Suprapubic skin (tissue), 4 donors: ENCODE results near the gene SPEG. TPM values are rescaled to one million over a fixed set of nuclear protein-coding genes. Genes with fewer than 3 reads are reported as not detected.

Experiments used
- DNase-seq, 2 donors: peaks; one replicate each; pipeline ENCODE4 v3.0.0-alpha.2; 2019; ENCODE audit warnings: low spot score in 2 of 2
- H3K27ac ChIP-seq: fragments of 200-600 bp; sonication (generic); one replicate; pipeline ENCODE4 v1.5.1; 2019
- H3K27me3 ChIP-seq: fragments of 200-600 bp; sonication (generic); one replicate; pipeline ENCODE4 v1.5.1; 2019
- H3K36me3 ChIP-seq: fragments of 200-600 bp; sonication (generic); one replicate; pipeline ENCODE4 v1.5.1; 2019
- H3K4me1 ChIP-seq: fragments of 200-600 bp; sonication (generic); one replicate; pipeline ENCODE4 v1.5.1; 2019
- H3K4me3 ChIP-seq: fragments of 200-600 bp; sonication (generic); one replicate; pipeline ENCODE4 v1.5.1; 2019; ENCODE audit warnings: mild to moderate bottlenecking
- H3K9me3 ChIP-seq: fragments of 200-600 bp; sonication (generic); one replicate; pipeline ENCODE4 v1.5.1; 2019
- EP300 ChIP-seq: sonication (generic); formaldehyde crosslinking; IDR thresholded peaks from one replicate; pipeline ENCODE4 v1.6.1; 2017; ENCODE audit warnings: antibody characterized with exemption
- POLR2A ChIP-seq, 2 donors: fragments of 450-650 bp; IDR thresholded peaks; one replicate each; pipeline ENCODE4 v1.6.1; 2017; ENCODE audit warnings: antibody characterized with exemption in 2 of 2, mild to moderate bottlenecking in 2 of 2, moderate library complexity in 2 of 2
- POLR2AphosphoS5 ChIP-seq, 3 donors: sonication (generic); formaldehyde crosslinking; IDR thresholded peaks; one replicate each; pipeline ENCODE4 v1.6.1; 2017; ENCODE audit warnings: antibody characterized with exemption in 3 of 3
- WGBS: methylation state at CpG from one replicate; pipeline ENCODE4 v1.1.5; 2018; 5-methylcytosine and 5-hydroxymethylcytosine counted together
- total RNA-seq, 4 donors: library from RNA; depleted of rRNA; stranded (reverse); fragments of >200 nt; gene quantifications; one replicate each; pipeline ENCODE4 v1.1.0, GENCODE V29; 2016
- TF ChIP-seq, protein P1 (sequence below), 2 donors: fragments of 200-600 bp in 1 of 2; fragments of 450-650 bp in 1 of 2; sonication (generic) in 1 of 2; IDR thresholded peaks; one replicate each; pipeline ENCODE4 v1.5.1; 2016 to 2019; ENCODE audit warnings: antibody characterized with exemption in 2 of 2, mild to moderate bottlenecking in 1 of 2, moderate library complexity in 1 of 2

SPEG gene
- total RNA-seq, 4 donors from 2014 or later: 6.5 to 17.2 (median 6.7) TPM

DNA sequence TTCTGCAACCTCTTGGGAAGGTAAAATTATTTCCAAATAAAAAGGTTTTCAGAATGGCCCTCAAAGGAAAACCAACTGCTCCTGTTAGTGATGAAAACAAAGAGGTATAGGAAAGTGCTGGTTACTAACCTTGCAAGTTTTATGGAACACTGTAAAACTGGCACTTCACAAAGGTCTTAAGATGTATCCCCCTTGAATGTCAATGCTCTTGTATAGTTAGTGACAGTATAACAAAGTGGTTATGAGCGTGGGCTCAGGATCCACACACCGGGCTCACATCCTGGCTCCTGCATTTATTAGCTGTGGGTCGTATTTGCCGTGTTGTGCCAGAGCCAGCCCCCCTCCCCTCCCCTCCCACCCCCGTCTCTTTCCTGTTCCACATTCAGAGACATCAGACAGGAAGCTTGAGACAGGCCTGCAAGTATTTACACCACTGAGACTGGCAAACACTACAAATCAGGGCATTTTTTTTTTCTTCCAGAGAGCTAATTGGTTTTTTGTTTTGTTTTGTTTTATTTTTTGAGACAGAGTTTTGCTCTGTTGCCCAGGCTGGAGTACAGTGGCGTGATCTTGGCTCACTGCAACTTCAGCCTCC lies 37.7 kb upstream of the SPEG start:
- TF ChIP-seq, protein P1, sequence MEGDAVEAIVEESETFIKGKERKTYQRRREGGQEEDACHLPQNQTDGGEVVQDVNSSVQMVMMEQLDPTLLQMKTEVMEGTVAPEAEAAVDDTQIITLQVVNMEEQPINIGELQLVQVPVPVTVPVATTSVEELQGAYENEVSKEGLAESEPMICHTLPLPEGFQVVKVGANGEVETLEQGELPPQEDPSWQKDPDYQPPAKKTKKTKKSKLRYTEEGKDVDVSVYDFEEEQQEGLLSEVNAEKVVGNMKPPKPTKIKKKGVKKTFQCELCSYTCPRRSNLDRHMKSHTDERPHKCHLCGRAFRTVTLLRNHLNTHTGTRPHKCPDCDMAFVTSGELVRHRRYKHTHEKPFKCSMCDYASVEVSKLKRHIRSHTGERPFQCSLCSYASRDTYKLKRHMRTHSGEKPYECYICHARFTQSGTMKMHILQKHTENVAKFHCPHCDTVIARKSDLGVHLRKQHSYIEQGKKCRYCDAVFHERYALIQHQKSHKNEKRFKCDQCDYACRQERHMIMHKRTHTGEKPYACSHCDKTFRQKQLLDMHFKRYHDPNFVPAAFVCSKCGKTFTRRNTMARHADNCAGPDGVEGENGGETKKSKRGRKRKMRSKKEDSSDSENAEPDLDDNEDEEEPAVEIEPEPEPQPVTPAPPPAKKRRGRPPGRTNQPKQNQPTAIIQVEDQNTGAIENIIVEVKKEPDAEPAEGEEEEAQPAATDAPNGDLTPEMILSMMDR (IDR thresholded peaks at IDR 0.05): no peak
- TF ChIP-seq POLR2AphosphoS5 (IDR thresholded peaks at IDR 0.05): no peak
- TF ChIP-seq EP300: no peak
- TF ChIP-seq POLR2A (IDR thresholded peaks at IDR 0.05): no peak
- DNase-seq: peak in 1 of 2 donors; percentile 26
- Histone ChIP-seq H3K36me3 (no peaks in the 10 kb centered on the region), H3K4me3 (no peak overlapping the region), H3K27ac (no peak overlapping the region), H3K9me3 (no peaks in the 10 kb centered on the region), H3K4me1 (no peaks in the 10 kb centered on the region), H3K27me3 (no peaks in the 10 kb centered on the region)
- WGBS: 57% methylated on average over 6 of the region's 6 CpGs

DNA sequence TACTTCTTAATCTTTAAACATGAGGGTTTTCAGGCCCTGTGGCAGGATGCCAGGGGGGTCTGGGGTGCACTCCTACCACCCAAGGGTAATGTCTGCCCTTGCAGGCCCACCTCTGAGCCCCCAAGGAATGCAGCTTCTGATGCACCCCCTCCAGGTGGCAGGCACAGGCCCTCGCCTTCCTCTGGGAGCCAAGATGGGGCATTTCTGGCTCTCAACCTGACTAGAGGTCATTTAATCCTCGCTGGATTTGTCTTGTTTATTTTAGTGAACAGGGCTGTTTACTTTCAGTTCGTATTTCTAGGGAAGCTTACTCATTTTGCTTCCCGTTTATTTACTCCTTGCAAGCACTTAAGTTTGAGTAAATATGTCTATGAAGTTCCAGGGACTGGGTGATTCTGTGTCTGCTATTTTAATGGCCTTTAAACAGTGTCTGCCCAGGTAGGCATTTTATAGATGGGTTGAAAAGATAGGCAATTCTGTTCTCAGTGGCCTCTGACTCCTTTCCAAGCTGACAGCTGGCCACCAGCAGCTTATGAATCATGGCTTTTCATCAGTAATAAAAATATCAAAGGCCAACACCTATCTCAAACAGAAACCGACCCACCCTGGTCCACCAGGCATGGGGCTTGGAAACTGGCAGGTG lies 35.8 kb upstream of the SPEG start:
- TF ChIP-seq POLR2AphosphoS5 (IDR thresholded peaks at IDR 0.05) (no peak), POLR2A (IDR thresholded peaks at IDR 0.05) (no peak), EP300 (no peak)
- TF ChIP-seq, protein P1 (IDR thresholded peaks at IDR 0.05): no peak
- Histone ChIP-seq H3K9me3 (no peaks in the 10 kb centered on the region), H3K4me3 (no peak overlapping the region), H3K4me1 (no peaks in the 10 kb centered on the region), H3K36me3 (no peaks in the 10 kb centered on the region), H3K27me3 (no peaks in the 10 kb centered on the region), H3K27ac (no peak overlapping the region)
- 60% methylated on average over 5 of the region's 5 CpGs for WGBS
- DNase-seq: peak in 1 of 2 donors; percentile 72

DNA sequence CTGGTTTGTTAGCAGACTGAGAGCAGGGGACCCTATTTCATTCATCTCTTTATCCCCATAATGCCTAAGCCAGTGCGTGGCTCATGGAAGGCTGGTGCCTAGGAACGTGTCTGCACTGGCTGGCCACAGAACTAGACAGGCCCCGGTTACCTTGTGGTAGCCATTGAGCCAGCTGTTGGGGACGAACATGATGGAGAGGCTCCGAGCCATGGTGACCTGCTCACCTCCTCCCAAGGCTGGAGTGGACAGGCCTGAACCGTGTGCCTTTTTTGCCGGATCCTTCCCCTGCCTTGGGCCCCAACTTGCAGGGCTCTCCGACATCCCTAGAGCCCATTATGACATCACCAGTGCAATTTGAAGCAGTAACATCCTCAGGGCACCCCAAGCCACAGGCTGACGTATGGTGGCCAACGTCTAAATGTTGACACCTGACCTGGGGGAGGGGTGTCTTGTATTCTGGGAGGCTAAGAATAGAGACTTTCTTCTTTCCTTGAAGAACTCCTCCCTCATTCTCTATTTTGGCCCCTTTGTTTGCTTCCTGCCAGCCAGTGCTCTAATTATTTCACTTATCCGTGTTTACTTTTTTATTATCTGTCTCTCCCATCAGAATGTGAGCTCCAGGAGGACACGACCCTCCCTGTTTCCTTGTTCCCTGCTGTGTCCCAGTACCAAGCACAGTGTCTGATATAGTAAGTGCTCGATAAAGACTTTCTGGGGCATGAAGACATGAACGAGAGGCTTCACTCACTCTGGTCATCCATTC lies 34.7 kb upstream of the SPEG start:
- Histone ChIP-seq H3K27ac (no peak overlapping the region), H3K27me3 (no peaks in the 10 kb centered on the region), H3K9me3 (no peaks in the 10 kb centered on the region), H3K36me3 (no peaks in the 10 kb centered on the region), H3K4me3 (no peak overlapping the region), H3K4me1 (no peaks in the 10 kb centered on the region)
- WGBS: 60% methylated on average over 13 of the region's 14 CpGs
- TF ChIP-seq, protein P1 (IDR thresholded peaks at IDR 0.05): no peak
- TF ChIP-seq POLR2AphosphoS5 (IDR thresholded peaks at IDR 0.05) (no peak), POLR2A (IDR thresholded peaks at IDR 0.05) (no peak), EP300 (no peak)
- no peak for DNase-seq

DNA sequence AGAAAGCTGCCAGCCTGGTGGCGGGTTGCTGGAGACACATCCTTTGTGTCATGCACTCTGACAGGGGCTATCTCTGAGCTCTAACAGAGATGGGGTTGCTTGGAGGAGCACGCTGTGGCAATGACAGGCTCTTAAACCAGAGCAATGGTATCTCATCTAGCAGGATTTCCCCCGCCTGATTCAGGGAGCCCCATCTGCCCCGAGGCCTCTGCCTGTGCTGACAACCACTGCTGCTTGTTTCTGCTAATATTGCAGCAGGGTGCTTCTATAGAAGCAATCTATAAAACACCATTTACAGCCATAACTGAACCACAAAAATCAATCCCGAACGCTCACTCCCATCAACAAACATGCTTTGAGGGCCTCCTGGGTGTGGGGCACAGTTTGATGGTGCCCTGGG lies 34.1 kb upstream of the SPEG start:
- TF ChIP-seq, protein P1 (IDR thresholded peaks at IDR 0.05): no peak
- TF ChIP-seq EP300: no peak
- TF ChIP-seq POLR2AphosphoS5 (IDR thresholded peaks at IDR 0.05): no peak
- no peak for TF ChIP-seq POLR2A (IDR thresholded peaks at IDR 0.05)
- Histone ChIP-seq H3K27me3 (no peaks in the 10 kb centered on the region), H3K9me3 (no peaks in the 10 kb centered on the region), H3K27ac (no peak overlapping the region), H3K4me3 (no peak overlapping the region), H3K4me1 (no peaks in the 10 kb centered on the region), H3K36me3 (no peaks in the 10 kb centered on the region)
- 59% methylated on average over 6 of the region's 6 CpGs for WGBS
- no peak for DNase-seq

DNA sequence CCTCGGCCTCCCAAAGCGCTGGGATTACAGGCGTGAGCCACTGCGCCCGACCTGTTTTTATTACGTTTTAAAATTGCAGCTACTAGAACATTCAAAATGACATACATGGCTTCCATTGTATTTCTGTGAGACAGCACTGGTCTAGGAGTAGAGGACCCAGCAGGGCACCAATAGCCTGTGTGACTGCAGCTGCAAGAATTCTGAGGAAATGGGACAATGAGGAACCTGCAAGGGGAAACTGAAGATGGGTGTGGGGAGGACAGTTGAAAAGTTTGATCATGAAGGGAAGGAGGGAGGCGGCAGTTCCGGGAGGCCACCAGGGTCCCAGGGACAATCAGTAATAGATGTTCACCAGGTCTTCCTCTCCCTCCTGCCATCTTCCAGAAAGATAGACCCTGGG lies 33.0 kb upstream of the SPEG start:
- TF ChIP-seq POLR2AphosphoS5 (IDR thresholded peaks at IDR 0.05): no peak
- TF ChIP-seq, protein P1 (IDR thresholded peaks at IDR 0.05): no peak
- WGBS: 89% methylated on average over 8 of the region's 8 CpGs
- H3K9me3 ChIP-seq: no peaks in the 10 kb centered on the region
- no peak overlapping the region for H3K4me3 ChIP-seq
- no peaks in the 10 kb centered on the region for H3K4me1 ChIP-seq
- no peaks in the 10 kb centered on the region for H3K27me3 ChIP-seq
- DNase-seq: no peak
- H3K36me3 ChIP-seq: no peaks in the 10 kb centered on the region
- H3K27ac ChIP-seq: no peak overlapping the region
